ENCODE data around the gene PTPN11. TPM values are rescaled to one million over a fixed set of nuclear protein-coding genes. Genes with fewer than 3 reads are reported as not detected.
A peak's percentile ranks its signal among the peaks of the same experiment; 100 is the strongest.

Gene PTPN11
- total and polyA plus RNA-seq, 2 of the 13 experiments (the other 11 are each of a cell fraction or from before 2014, with no cell fraction given), result 30.0 to 63.5 TPM

DNA sequence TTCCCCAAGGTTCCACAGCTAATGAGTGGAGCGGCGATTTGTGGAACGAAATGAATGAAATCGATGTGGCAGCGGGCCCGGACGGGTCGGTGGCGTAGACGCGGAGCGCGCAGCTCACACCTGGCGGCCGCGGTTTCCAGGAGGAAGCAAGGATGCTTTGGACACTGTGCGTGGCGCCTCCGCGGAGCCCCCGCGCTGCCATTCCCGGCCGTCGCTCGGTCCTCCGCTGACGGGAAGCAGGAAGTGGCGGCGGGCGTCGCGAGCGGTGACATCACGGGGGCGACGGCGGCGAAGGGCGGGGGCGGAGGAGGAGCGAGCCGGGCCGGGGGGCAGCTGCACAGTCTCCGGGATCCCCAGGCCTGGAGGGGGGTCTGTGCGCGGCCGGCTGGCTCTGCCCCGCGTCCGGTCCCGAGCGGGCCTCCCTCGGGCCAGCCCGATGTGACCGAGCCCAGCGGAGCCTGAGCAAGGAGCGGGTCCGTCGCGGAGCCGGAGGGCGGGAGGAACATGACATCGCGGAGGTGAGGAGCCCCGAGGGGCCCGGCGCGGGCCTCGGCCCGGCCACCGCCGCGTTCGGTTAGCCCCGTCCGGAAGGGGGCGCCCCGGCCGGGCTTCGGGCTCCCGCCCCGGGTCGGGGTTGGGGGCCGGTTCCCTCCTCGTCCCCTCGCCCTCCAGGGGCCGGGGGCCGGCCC, at the start of gene PTPN11 (continued):
- TF ChIP-seq, protein P1, sequence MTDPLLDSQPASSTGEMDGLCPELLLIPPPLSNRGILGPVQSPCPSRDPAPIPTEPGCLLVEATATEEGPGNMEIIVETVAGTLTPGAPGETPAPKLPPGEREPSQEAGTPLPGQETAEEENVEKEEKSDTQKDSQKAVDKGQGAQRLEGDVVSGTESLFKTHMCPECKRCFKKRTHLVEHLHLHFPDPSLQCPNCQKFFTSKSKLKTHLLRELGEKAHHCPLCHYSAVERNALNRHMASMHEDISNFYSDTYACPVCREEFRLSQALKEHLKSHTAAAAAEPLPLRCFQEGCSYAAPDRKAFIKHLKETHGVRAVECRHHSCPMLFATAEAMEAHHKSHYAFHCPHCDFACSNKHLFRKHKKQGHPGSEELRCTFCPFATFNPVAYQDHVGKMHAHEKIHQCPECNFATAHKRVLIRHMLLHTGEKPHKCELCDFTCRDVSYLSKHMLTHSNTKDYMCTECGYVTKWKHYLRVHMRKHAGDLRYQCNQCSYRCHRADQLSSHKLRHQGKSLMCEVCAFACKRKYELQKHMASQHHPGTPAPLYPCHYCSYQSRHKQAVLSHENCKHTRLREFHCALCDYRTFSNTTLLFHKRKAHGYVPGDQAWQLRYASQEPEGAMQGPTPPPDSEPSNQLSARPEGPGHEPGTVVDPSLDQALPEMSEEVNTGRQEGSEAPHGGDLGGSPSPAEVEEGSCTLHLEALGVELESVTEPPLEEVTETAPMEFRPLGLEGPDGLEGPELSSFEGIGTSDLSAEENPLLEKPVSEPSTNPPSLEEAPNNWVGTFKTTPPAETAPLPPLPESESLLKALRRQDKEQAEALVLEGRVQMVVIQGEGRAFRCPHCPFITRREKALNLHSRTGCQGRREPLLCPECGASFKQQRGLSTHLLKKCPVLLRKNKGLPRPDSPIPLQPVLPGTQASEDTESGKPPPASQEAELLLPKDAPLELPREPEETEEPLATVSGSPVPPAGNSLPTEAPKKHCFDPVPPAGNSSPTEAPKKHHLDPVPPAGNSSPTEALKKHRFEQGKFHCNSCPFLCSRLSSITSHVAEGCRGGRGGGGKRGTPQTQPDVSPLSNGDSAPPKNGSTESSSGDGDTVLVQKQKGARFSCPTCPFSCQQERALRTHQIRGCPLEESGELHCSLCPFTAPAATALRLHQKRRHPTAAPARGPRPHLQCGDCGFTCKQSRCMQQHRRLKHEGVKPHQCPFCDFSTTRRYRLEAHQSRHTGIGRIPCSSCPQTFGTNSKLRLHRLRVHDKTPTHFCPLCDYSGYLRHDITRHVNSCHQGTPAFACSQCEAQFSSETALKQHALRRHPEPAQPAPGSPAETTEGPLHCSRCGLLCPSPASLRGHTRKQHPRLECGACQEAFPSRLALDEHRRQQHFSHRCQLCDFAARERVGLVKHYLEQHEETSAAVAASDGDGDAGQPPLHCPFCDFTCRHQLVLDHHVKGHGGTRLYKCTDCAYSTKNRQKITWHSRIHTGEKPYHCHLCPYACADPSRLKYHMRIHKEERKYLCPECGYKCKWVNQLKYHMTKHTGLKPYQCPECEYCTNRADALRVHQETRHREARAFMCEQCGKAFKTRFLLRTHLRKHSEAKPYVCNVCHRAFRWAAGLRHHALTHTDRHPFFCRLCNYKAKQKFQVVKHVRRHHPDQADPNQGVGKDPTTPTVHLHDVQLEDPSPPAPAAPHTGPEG (CRISPR knock-in tag; IDR thresholded peaks at IDR 0.05), result no peak; the same call in 1 of the 2 replicates
- TF ChIP-seq ERF (CRISPR knock-in tag; IDR thresholded peaks at IDR 0.05) (peak; percentile 83), ZFP36 (IDR thresholded peaks at IDR 0.05; ENCODE audit: borderline replicate concordance, low read depth, low read length, partially characterized antibody) (no peak), ZNF549 (CRISPR knock-in tag; IDR thresholded peaks at IDR 0.05) (no peak), ZNF747 (CRISPR knock-in tag; IDR thresholded peaks at IDR 0.05; ENCODE audit: borderline replicate concordance) (peak; percentile 81; the same call in 1 of the 2 replicates), ZNF225 (CRISPR knock-in tag; IDR thresholded peaks at IDR 0.05) (peak; percentile 16; the same call in 1 of the 2 replicates), GATAD1 (CRISPR knock-in tag; IDR thresholded peaks at IDR 0.05) (peak; percentile 97), SALL1 (CRISPR knock-in tag; IDR thresholded peaks at IDR 0.05) (peak; percentile 86), ZNF17 (CRISPR knock-in tag; IDR thresholded peaks at IDR 0.05) (no peak), ZNF7 (CRISPR knock-in tag; IDR thresholded peaks at IDR 0.05) (no peak), THAP11 (CRISPR knock-in tag; IDR thresholded peaks at IDR 0.05) (peak; percentile 95), ZFY (CRISPR knock-in tag; IDR thresholded peaks at IDR 0.05) (peak; percentile 96), ZNF367 (CRISPR knock-in tag; IDR thresholded peaks at IDR 0.05; ENCODE audit: borderline replicate concordance) (no peak), ZC3H13 (CRISPR knock-in tag; IDR thresholded peaks at IDR 0.05) (peak; percentile 63; the same call in 1 of the 2 replicates)
- TF ChIP-seq, protein P2, sequence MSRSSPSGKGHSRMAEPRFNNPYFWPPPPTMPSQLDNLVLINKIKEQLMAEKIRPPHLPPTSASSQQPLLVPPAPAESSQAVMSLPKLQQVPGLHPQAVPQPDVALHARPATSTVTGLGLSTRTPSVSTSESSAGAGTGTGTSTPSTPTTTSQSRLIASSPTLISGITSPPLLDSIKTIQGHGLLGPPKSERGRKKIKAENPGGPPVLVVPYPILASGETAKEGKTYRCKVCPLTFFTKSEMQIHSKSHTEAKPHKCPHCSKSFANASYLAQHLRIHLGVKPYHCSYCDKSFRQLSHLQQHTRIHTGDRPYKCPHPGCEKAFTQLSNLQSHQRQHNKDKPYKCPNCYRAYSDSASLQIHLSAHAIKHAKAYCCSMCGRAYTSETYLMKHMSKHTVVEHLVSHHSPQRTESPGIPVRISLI (CRISPR knock-in tag; IDR thresholded peaks at IDR 0.05; ENCODE audit: borderline replicate concordance), result peak; percentile 62; the same call in 1 of the 2 replicates
- TF ChIP-seq, protein P3, sequence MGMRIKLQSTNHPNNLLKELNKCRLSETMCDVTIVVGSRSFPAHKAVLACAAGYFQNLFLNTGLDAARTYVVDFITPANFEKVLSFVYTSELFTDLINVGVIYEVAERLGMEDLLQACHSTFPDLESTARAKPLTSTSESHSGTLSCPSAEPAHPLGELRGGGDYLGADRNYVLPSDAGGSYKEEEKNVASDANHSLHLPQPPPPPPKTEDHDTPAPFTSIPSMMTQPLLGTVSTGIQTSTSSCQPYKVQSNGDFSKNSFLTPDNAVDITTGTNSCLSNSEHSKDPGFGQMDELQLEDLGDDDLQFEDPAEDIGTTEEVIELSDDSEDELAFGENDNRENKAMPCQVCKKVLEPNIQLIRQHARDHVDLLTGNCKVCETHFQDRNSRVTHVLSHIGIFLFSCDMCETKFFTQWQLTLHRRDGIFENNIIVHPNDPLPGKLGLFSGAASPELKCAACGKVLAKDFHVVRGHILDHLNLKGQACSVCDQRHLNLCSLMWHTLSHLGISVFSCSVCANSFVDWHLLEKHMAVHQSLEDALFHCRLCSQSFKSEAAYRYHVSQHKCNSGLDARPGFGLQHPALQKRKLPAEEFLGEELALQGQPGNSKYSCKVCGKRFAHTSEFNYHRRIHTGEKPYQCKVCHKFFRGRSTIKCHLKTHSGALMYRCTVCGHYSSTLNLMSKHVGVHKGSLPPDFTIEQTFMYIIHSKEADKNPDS (CRISPR knock-in tag; IDR thresholded peaks at IDR 0.05), result peak; percentile 55
- TF ChIP-seq, protein P4, sequence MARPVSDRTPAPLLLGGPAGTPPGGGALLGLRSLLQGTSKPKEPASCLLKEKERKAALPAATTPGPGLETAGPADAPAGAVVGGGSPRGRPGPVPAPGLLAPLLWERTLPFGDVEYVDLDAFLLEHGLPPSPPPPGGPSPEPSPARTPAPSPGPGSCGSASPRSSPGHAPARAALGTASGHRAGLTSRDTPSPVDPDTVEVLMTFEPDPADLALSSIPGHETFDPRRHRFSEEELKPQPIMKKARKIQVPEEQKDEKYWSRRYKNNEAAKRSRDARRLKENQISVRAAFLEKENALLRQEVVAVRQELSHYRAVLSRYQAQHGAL (CRISPR knock-in tag; IDR thresholded peaks at IDR 0.05; ENCODE audit: not compliant biosample characterization), result peak; percentile 74
- TF ChIP-seq, protein P5, sequence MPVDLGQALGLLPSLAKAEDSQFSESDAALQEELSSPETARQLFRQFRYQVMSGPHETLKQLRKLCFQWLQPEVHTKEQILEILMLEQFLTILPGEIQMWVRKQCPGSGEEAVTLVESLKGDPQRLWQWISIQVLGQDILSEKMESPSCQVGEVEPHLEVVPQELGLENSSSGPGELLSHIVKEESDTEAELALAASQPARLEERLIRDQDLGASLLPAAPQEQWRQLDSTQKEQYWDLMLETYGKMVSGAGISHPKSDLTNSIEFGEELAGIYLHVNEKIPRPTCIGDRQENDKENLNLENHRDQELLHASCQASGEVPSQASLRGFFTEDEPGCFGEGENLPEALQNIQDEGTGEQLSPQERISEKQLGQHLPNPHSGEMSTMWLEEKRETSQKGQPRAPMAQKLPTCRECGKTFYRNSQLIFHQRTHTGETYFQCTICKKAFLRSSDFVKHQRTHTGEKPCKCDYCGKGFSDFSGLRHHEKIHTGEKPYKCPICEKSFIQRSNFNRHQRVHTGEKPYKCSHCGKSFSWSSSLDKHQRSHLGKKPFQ (CRISPR knock-in tag; IDR thresholded peaks at IDR 0.05; ENCODE audit: insufficient replicate concordance), result peak; percentile 54
